HepG2 (cell line): Measurements from ENCODE around the gene CXorf65. TPM values are rescaled to one million over a fixed set of nuclear protein-coding genes. Genes with fewer than 3 reads are reported as not detected.

ENCODE experiments used
- ATAC-seq: fragments of 200-7000 bp; cut with Tn5 transposase; 3 replicates; pipeline ENCODE4 v1.9.1; 2020; ENCODE audit warnings: mild to moderate bottlenecking, moderate library complexity
- BruUV-seq: library from RNA; stranded (reverse); fragments of 400-500 nt; replicated peaks from 2 replicates; lab custom pipeline; 2021; lab: Mats Ljungman, UMichigan
- CTCF ChIA-PET: fragments of 300-600 bp; formaldehyde crosslinking; extraction: SDS; loops from one replicate; lab custom pipeline; 2021; ENCODE audit warnings: low total read pairs, inconsistent platforms, low intra/inter-chr PET ratio; lab: Yijun Ruan, JAX
- POLR2A ChIA-PET: fragments of 350-600 bp; sonication (Branson Sonifier 250); formaldehyde crosslinking; loops from one replicate; lab custom pipeline; 2020; ENCODE audit warnings: antibody characterized with exemption, inconsistent platforms; lab: Yijun Ruan, JAX
- DNase-seq: peaks from one replicate; pipeline ENCODE4 v3.0.0-alpha.2; 2015; ENCODE audit warnings: low spot score
- FAIRE-seq: peaks from 3 replicates; lab custom pipeline; 2011; peaks lifted over from hg19 to GRCh38; lab: Jason Lieb, UNC
- H2AFZ ChIP-seq: one replicate; pipeline ENCODE4 v1.6.1; 2011; ENCODE audit warnings: low read length, inconsistent platforms
- H3K27ac ChIP-seq: fragments of 300-600 bp; 3 replicates; pipeline ENCODE4 v1.8.0; 2011; ENCODE audit warnings: mixed run types, mild to moderate bottlenecking, mixed read lengths, low read length, inconsistent platforms; ENCODE audit not compliant: insufficient read depth; ENCODE audit errors: extremely low read length
- H3K27me3 ChIP-seq, 2 experiments: fragments of 200-600 bp in 1 of 2; 2 replicates in 1 of 2; 3 replicates in 1 of 2; pipeline versions ENCODE4 v1.6.0 to v1.8.0; 2011; ENCODE audit warnings: low read length in 2 of 2, mild to moderate bottlenecking in 2 of 2, moderate library complexity in 2 of 2, inconsistent platforms in 1 of 2; ENCODE audit not compliant: insufficient read depth in 2 of 2, control insufficient read depth in 1 of 2
- H3K36me3 ChIP-seq, 2 experiments: fragments of 200-600 bp in 1 of 2; replicated peaks in 1 of 2; 2 replicates in 1 of 2; 3 replicates in 1 of 2; pipeline versions ENCODE4 v1.5.1 to v1.8.0; 2011; ENCODE audit warnings: low read length in 2 of 2, inconsistent platforms in 1 of 2; ENCODE audit not compliant: insufficient read depth in 2 of 2, control insufficient read depth in 1 of 2
- H3K4me1 ChIP-seq: 2 replicates; pipeline ENCODE4 v1.5.1; 2012; ENCODE audit warnings: low read length, inconsistent platforms; ENCODE audit not compliant: insufficient read depth
- H3K4me2 ChIP-seq: 2 replicates; pipeline ENCODE4 v1.6.0; 2011; ENCODE audit warnings: low read depth, low read length, inconsistent platforms
- H3K4me3 ChIP-seq, 3 experiments: fragments of 200-600 bp in 1 of 3; sonication (generic), shearing (Covaris generic) in 1 of 3; replicated peaks in 1 of 3; 2 replicates each; pipeline ENCODE4 v1.5.1; 2011 to 2016; ENCODE audit warnings: low read length in 3 of 3, inconsistent platforms in 2 of 3, low read depth in 2 of 3, mild to moderate bottlenecking in 2 of 3, control low read depth in 1 of 3, mixed read lengths in 1 of 3; ENCODE audit not compliant: insufficient read depth in 1 of 3
- H3K79me2 ChIP-seq: one replicate; pipeline ENCODE4 v1.6.1; 2011; ENCODE audit warnings: low read length, inconsistent platforms; ENCODE audit not compliant: insufficient read depth
- H3K9ac ChIP-seq: 2 replicates; pipeline ENCODE4 v1.6.0; 2011; ENCODE audit warnings: mild to moderate bottlenecking, low read depth, low read length, inconsistent platforms; ENCODE audit not compliant: insufficient read depth
- H3K9me3 ChIP-seq: 2 replicates; pipeline ENCODE4 v1.5.1; 2012; ENCODE audit warnings: mild to moderate bottlenecking, low read length
- H4K20me1 ChIP-seq: 2 replicates; pipeline ENCODE4 v1.6.0; 2011; ENCODE audit warnings: inconsistent platforms, mild to moderate bottlenecking, low read length, moderate library complexity; ENCODE audit not compliant: insufficient read depth
- DNMT3B ChIP-seq: conservative IDR thresholded peaks from 2 replicates; pipeline ENCODE4 v1.6.1; 2016; ENCODE audit warnings: missing biosample characterization, control low read depth
- SALL1 ChIP-seq: sonication (generic); formaldehyde crosslinking; IDR thresholded peaks from 2 replicates; pipeline ENCODE4 v1.8.0; 2022; ENCODE audit warnings: mild to moderate bottlenecking, missing genetic modification reagents
- SMC3 ChIP-seq: IDR thresholded peaks from 2 replicates; pipeline ENCODE4 v1.6.1; 2011; ENCODE audit warnings: low read length, improper control_type of control experiment
- SP5 ChIP-seq: IDR thresholded peaks from 2 replicates; pipeline ENCODE4 v1.6.1; 2016; ENCODE audit warnings: low read depth, borderline replicate concordance
- STAG1 ChIP-seq: sonication (generic); formaldehyde crosslinking; IDR thresholded peaks from 2 replicates; pipeline ENCODE4 v1.4.0; 2020; ENCODE audit warnings: missing genetic modification reagents
- ZMYM3 ChIP-seq: sonication (generic); formaldehyde crosslinking; IDR thresholded peaks from 2 replicates; pipeline ENCODE4 v1.5.1; 2020; ENCODE audit warnings: mild to moderate bottlenecking, missing genetic modification reagents
- ZNF224 ChIP-seq: sonication (generic); formaldehyde crosslinking; IDR thresholded peaks from 2 replicates; pipeline ENCODE4 v1.5.0; 2020; ENCODE audit warnings: mild to moderate bottlenecking, missing genetic modification reagents
- ZNF781 ChIP-seq: sonication (generic); formaldehyde crosslinking; IDR thresholded peaks from 2 replicates; pipeline ENCODE4 v1.5.1; 2020; ENCODE audit warnings: borderline replicate concordance, mild to moderate bottlenecking, missing genetic modification reagents; ENCODE audit errors: not compliant biosample characterization
- ZNF891 ChIP-seq: sonication (generic); formaldehyde crosslinking; IDR thresholded peaks from 2 replicates; pipeline ENCODE4 v1.5.0; 2020; ENCODE audit warnings: mild to moderate bottlenecking, missing genetic modification reagents
- WGBS: methylation state at CpG from one replicate; pipeline ENCODE4 v1.1.6; 2017; ENCODE audit warnings: low lambda C conversion rate; 5-methylcytosine and 5-hydroxymethylcytosine counted together
- in situ Hi-C: cut with HindIII; loops from 2 replicates; pipeline ENCODE4 v1.10.0; 2017; ENCODE audit warnings: low pct_unique_long_range_greater_than_20kb; ENCODE audit not compliant: extremely low pct_ligation_motif_present
- intact Hi-C: fragments of 100-400 bp; cut with micrococcal nuclease; formaldehyde crosslinking; loops from one replicate; pipeline ENCODE4 v1.10.0; 2022; ENCODE audit not compliant: unreplicated experiment
- polyA plus RNA-seq, 8 experiments: library from polyadenylated mRNA; depleted of rRNA in 3 of 8; stranded (reverse) in 7 of 8; unstranded in 1 of 8; fragments of >200 nt; fragmentation: Illumina TruSeq in 4 of 8; extraction: Trizol in 4 of 8; gene quantifications; 2 replicates each; pipeline versions ENCODE4 v1.2.1 to v1.2.3, GENCODE V29; 2011 to 2016; ENCODE audit warnings: low read depth in 4 of 8, missing spikeins in 1 of 8, mixed read lengths in 1 of 8; ENCODE audit not compliant: insufficient read depth in 1 of 8
- total RNA-seq, 5 experiments: library from RNA; depleted of rRNA; stranded (reverse); fragments of >200 nt; fragmentation: Illumina TruSeq; extraction: Trizol; gene quantifications; 2 replicates each; pipeline ENCODE4 v1.2.3, GENCODE V29; 2016; ENCODE audit warnings: low read depth in 1 of 5
- TF ChIP-seq, protein P1 (sequence below): sonication (generic); formaldehyde crosslinking; IDR thresholded peaks from 2 replicates; pipeline ENCODE4 v1.5.0; 2020; ENCODE audit warnings: mild to moderate bottlenecking, missing genetic modification reagents, moderate library complexity

Gene CXorf65
- total and polyA plus RNA-seq, 2 of the 13 experiments (the other 11 are each of a cell fraction or from before 2014, with no cell fraction given), result not detected

DNA sequence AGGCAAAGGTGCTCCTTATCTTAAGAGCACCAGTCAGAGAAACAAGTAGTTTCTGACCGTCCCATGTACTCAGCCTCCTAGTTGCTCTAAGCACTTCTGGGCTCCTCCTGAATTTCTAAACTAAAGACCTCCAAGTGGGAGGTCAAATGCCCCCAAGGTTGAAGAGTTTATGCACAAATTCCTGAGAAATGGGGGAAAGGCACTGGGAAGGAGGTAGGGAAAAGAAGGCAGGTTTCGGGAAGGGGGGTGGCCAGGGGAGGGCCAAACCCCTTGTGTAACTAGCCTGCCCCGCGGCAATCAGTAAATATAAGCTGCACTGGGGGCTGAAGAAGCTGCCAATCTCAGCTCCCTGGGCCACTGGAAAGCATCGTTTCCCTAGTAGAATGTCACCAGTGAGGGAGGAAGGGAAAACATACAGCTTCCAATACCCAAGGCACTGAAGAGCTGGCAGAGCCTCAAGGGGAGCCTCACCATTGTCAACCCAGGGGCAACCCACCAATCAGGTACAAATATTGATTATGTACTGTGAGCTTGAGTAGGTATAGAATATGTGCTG, 7.5 kb downstream of the CXorf65 start:
- no peak overlapping the region for H3K4me3 ChIP-seq
- ATAC-seq, result no peak
- H3K27me3 ChIP-seq, result no peaks in the 10 kb centered on the region; a peak in 1 of 5 replicates
- CTCF ChIA-PET, result interaction anchor here (2.5 kb wide), 1 partner anchor 30 kb away, joined by 13 read pairs; no protein-coding TSS in a partner anchor
- H2AFZ ChIP-seq, result no peak overlapping the region
- no peaks in the 10 kb centered on the region for H4K20me1 ChIP-seq
- POLR2A ChIA-PET, result interaction anchor here (1.2 kb wide), 1 partner anchor 19 kb away, joined by 4 read pairs; the partner anchor contains the start of gene MED12
- BruUV-seq, result no TSS peak
- no peak for DNase-seq
- no peak for FAIRE-seq
- TF ChIP-seq ZNF224 (CRISPR knock-in tag) (no peak), ZNF891 (CRISPR knock-in tag) (no peak), ZNF781 (CRISPR knock-in tag) (no peak), ZMYM3 (CRISPR knock-in tag) (no peak), DNMT3B (CRISPR knock-in tag) (no peak)
- H3K9ac ChIP-seq, result no peak overlapping the region
- intact Hi-C loops, result loop anchor here (1.0 to 5.0 kb wide), 2 partner anchors 30 to 83 kb away; no protein-coding TSS in a partner anchor
- H3K36me3 ChIP-seq, result no peaks in the 10 kb centered on the region
- H3K27ac ChIP-seq, result no peak overlapping the region
- no peak overlapping the region for H3K4me2 ChIP-seq
- H3K79me2 ChIP-seq, result no peaks in the 10 kb centered on the region
- peaks cover 44% of the 10 kb centered on the region for H3K4me1 ChIP-seq
- 55% methylated on average over 4 of the region's 5 CpGs for WGBS
- H3K9me3 ChIP-seq, result no peaks in the 10 kb centered on the region
- in situ Hi-C loops, result no loop called here

DNA sequence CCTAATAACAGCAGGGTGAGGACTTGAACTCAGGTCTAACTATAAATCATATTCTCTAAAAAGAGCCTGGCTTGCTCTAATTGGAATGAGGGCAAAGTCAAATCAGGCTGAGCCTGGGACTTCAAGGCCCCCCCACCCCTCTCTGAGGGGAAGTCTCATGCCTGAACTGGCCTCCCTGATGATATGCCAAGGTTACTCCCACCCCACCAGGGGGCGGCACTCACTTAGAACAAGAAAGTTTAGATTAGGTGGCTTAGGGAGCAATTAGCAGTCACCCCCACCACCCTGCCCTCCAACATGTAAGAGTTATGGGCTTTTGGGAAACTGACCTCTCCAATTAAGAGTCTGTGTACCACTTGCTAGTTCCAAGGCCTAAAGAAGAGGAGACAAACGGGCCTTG, 8.2 kb downstream of the CXorf65 start:
- ChIA-PET POLR2A (no interaction called here), CTCF (interaction anchor here (2.5 kb wide), 1 partner anchor 31 kb away, joined by 13 read pairs; no protein-coding TSS in a partner anchor)
- in situ Hi-C loops, result no loop called here
- H3K9me3 ChIP-seq, result no peaks in the 10 kb centered on the region
- no peaks in the 10 kb centered on the region; a peak in 1 of 5 replicates for H3K27me3 ChIP-seq
- BruUV-seq, result no TSS peak
- intact Hi-C loops, result loop anchor here (1.0 to 5.0 kb wide), 2 partner anchors 31 to 84 kb away; no protein-coding TSS in a partner anchor
- TF ChIP-seq SP5, result no peak
- peak; percentile 44 for TF ChIP-seq STAG1 (CRISPR knock-in tag)
- TF ChIP-seq SMC3, result peak; percentile 48
- TF ChIP-seq, protein P1, sequence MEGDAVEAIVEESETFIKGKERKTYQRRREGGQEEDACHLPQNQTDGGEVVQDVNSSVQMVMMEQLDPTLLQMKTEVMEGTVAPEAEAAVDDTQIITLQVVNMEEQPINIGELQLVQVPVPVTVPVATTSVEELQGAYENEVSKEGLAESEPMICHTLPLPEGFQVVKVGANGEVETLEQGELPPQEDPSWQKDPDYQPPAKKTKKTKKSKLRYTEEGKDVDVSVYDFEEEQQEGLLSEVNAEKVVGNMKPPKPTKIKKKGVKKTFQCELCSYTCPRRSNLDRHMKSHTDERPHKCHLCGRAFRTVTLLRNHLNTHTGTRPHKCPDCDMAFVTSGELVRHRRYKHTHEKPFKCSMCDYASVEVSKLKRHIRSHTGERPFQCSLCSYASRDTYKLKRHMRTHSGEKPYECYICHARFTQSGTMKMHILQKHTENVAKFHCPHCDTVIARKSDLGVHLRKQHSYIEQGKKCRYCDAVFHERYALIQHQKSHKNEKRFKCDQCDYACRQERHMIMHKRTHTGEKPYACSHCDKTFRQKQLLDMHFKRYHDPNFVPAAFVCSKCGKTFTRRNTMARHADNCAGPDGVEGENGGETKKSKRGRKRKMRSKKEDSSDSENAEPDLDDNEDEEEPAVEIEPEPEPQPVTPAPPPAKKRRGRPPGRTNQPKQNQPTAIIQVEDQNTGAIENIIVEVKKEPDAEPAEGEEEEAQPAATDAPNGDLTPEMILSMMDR (CRISPR knock-in tag), result peak; percentile 58
- TF ChIP-seq SALL1 (CRISPR knock-in tag), result no peak
- no peak overlapping the region for H3K4me3 ChIP-seq
- peaks cover 37% of the 10 kb centered on the region for H3K4me1 ChIP-seq
- ATAC-seq (no peak), FAIRE-seq (no peak), DNase-seq (no peak)
- no peak overlapping the region for H3K27ac ChIP-seq
- 73% methylated on average over 1 of the region's 2 CpGs for WGBS
- H3K9ac ChIP-seq, result no peak overlapping the region
- no peak overlapping the region for H3K4me2 ChIP-seq
- no peak overlapping the region for H2AFZ ChIP-seq
- H4K20me1 ChIP-seq, result no peaks in the 10 kb centered on the region
- H3K79me2 ChIP-seq, result no peaks in the 10 kb centered on the region
- H3K36me3 ChIP-seq, result no peaks in the 10 kb centered on the region
